GM12878 (cell line): ENCODE data around the gene GRIN2C. TPM values are rescaled to one million over a fixed set of nuclear protein-coding genes. Genes with fewer than 3 reads are reported as not detected.

Experiments
- ATAC-seq: fragments of 200-7000 bp; cut with Tn5 transposase; 3 replicates; pipeline ENCODE4 v1.9.1; 2020; ENCODE audit warnings: mild to moderate bottlenecking, moderate library complexity
- BruUV-seq: library from RNA; stranded (reverse); fragments of 400-500 nt; replicated peaks from 2 replicates; lab custom pipeline; 2021; lab: Mats Ljungman, UMichigan
- CTCF ChIA-PET: fragments of 300-600 bp; sonication (Branson Sonifier 250); formaldehyde crosslinking; extraction: SDS; loops from one replicate; lab custom pipeline; 2021; ENCODE audit warnings: inconsistent platforms; lab: Yijun Ruan, JAX
- POLR2A ChIA-PET: fragments of 350-600 bp; formaldehyde crosslinking; extraction: SDS; loops from one replicate; lab custom pipeline; 2021; ENCODE audit warnings: inconsistent platforms; lab: Charles Lee
- RAD21 ChIA-PET: fragments of 300-600 bp; sonication (Branson Sonifier 250); formaldehyde crosslinking; loops from one replicate; lab custom pipeline; 2023; ENCODE audit warnings: antibody characterized with exemption; ENCODE audit not compliant: unreplicated experiment; lab: Charles Lee
- SMC1A ChIA-PET: fragments of 300-600 bp; sonication (Branson Sonifier 250); formaldehyde crosslinking; loops from one replicate; lab custom pipeline; 2023; ENCODE audit not compliant: unreplicated experiment, uncharacterized antibody; lab: Charles Lee
- DNase-seq: peaks from one replicate; pipeline ENCODE4 v3.0.0-alpha.2; 2011; ENCODE audit warnings: low read depth, low spot score
- FAIRE-seq: peaks from 3 replicates; lab custom pipeline; 2011; peaks lifted over from hg19 to GRCh38; lab: Jason Lieb, UNC
- H2AFZ ChIP-seq: 2 replicates; pipeline ENCODE4 v1.6.0; 2011; ENCODE audit warnings: low read depth, low read length, control low read depth; ENCODE audit not compliant: control insufficient read depth
- H3K27ac ChIP-seq: 2 replicates; pipeline ENCODE4 v1.5.1; 2011; ENCODE audit warnings: control low read depth; ENCODE audit not compliant: control insufficient read depth, insufficient read depth
- H3K27me3 ChIP-seq, 2 experiments: replicated peaks in 1 of 2; 2 replicates each; pipeline versions ENCODE4 v1.6.0 to v1.6.1; 2011; ENCODE audit warnings: low read length in 1 of 2; ENCODE audit not compliant: control insufficient read depth in 2 of 2, insufficient read depth in 2 of 2
- H3K36me3 ChIP-seq, 2 experiments: 2 replicates each; pipeline ENCODE4 v1.5.1; 2011; ENCODE audit warnings: low read length in 1 of 2; ENCODE audit not compliant: control insufficient read depth in 2 of 2, insufficient read depth in 2 of 2
- H3K4me1 ChIP-seq: 2 replicates; pipeline ENCODE4 v1.6.1; 2011; ENCODE audit warnings: mild to moderate bottlenecking, low read length, moderate library complexity, mixed read lengths; ENCODE audit not compliant: control insufficient read depth, insufficient read depth
- H3K4me2 ChIP-seq: 2 replicates; pipeline ENCODE4 v1.6.0; 2011; ENCODE audit warnings: control low read depth; ENCODE audit not compliant: control insufficient read depth, insufficient read depth
- H3K4me3 ChIP-seq: fragments of 200-600 bp; sonication (generic); 2 replicates; pipeline ENCODE4 v1.5.1; 2016
- H3K79me2 ChIP-seq: 2 replicates; pipeline ENCODE4 v1.6.0; 2011; ENCODE audit warnings: low read length; ENCODE audit not compliant: control insufficient read depth, insufficient read depth
- H3K9ac ChIP-seq: 2 replicates; pipeline ENCODE4 v1.8.0; 2011; ENCODE audit warnings: low read length, control low read depth, mixed read lengths; ENCODE audit not compliant: control insufficient read depth, insufficient read depth
- H3K9me3 ChIP-seq: replicated peaks from 3 replicates; pipeline ENCODE4 v1.5.1; 2011; ENCODE audit warnings: mild to moderate bottlenecking, low read length; ENCODE audit not compliant: control insufficient read depth, insufficient read depth
- H4K20me1 ChIP-seq: 2 replicates; pipeline ENCODE4 v1.6.0; 2011; ENCODE audit not compliant: control insufficient read depth, insufficient read depth
- BACH1 ChIP-seq: fragments of 450-650 bp; IDR thresholded peaks from 2 replicates; pipeline ENCODE4 v1.6.1; 2017; ENCODE audit warnings: mild to moderate bottlenecking, borderline replicate concordance
- HCFC1 ChIP-seq: fragments of 150-350 bp; IDR thresholded peaks from 2 replicates; pipeline ENCODE4 v1.6.1; 2014; ENCODE audit warnings: low read length
- HSF1 ChIP-seq: fragments of 150-350 bp; IDR thresholded peaks from 2 replicates; pipeline ENCODE4 v1.6.1; 2014; ENCODE audit warnings: mild to moderate bottlenecking, low read depth, low read length
- IKZF1 ChIP-seq: fragments of 450-650 bp; conservative IDR thresholded peaks from 2 replicates; pipeline ENCODE4 v1.6.1; 2017; ENCODE audit warnings: antibody characterized with exemption, mild to moderate bottlenecking
- NFIC ChIP-seq: IDR thresholded peaks from 2 replicates; pipeline ENCODE4 v1.6.1; 2012; ENCODE audit warnings: low read depth, mild to moderate bottlenecking, inconsistent platforms, low read length, moderate library complexity
- NFYB ChIP-seq: IDR thresholded peaks from 2 replicates; pipeline ENCODE4 v1.6.1; 2011; ENCODE audit warnings: low read depth, mild to moderate bottlenecking, low read length, improper control_type of control experiment, moderate library complexity; ENCODE audit not compliant: insufficient read depth
- POLR2AphosphoS5 ChIP-seq: IDR thresholded peaks from 2 replicates; pipeline ENCODE4 v1.6.1; 2011; ENCODE audit warnings: mild to moderate bottlenecking, low read length, inconsistent platforms
- PRDM15 ChIP-seq: fragments of 450-650 bp; formaldehyde crosslinking; IDR thresholded peaks from 2 replicates; pipeline ENCODE4 v1.4.0; 2020; ENCODE audit warnings: mild to moderate bottlenecking, moderate library complexity
- SMAD1 ChIP-seq: fragments of 450-650 bp; IDR thresholded peaks from 2 replicates; pipeline ENCODE4 v1.6.1; 2018; ENCODE audit warnings: mild to moderate bottlenecking, low read depth; ENCODE audit not compliant: partially characterized antibody
- SMAD5 ChIP-seq: IDR thresholded peaks from 2 replicates; pipeline ENCODE4 v1.6.1; 2016; ENCODE audit warnings: antibody characterized with exemption, low read depth
- WGBS: methylation state at CpG from one replicate; pipeline ENCODE4 v1.1.6; 2016; ENCODE audit warnings: low lambda C conversion rate; ENCODE audit not compliant: insufficient replicate concordance, insufficient coverage; ENCODE audit errors: missing lambda C conversion rate; 5-methylcytosine and 5-hydroxymethylcytosine counted together
- in situ Hi-C: fragments of 300-500 bp; cut with MboI; formaldehyde crosslinking; loops from 9 replicates; pipeline ENCODE4 v1.14.3; 2018; ENCODE audit warnings: mixed read lengths
- intact Hi-C: fragments of 100-400 bp; cut with micrococcal nuclease; formaldehyde crosslinking; loops from one replicate; pipeline ENCODE4 v1.14.2; 2022; ENCODE audit not compliant: unreplicated experiment
- polyA plus RNA-seq, 11 experiments: library from polyadenylated mRNA; depleted of rRNA in 4 of 11; unstranded in 6 of 11; stranded (reverse) in 5 of 11; fragments of >200 nt; fragmentation: Nextera tagmentation in 4 of 11; fragmentation: Illumina TruSeq in 1 of 11; extraction: Ambion mirVana in 4 of 11; extraction: Trizol in 1 of 11; gene quantifications; 1 replicate in 1 of 11; 2 replicates in 10 of 11; pipeline versions ENCODE4 v1.2.1 to v1.2.3, GENCODE V29; 2011 to 2016; ENCODE audit warnings: inconsistent platforms in 2 of 11, missing spikeins in 2 of 11, low read depth in 1 of 11
- total RNA-seq, 4 experiments: library from RNA; depleted of rRNA in 3 of 4; stranded (reverse); fragments of >200 nt in 3 of 4; fragmentation: Illumina TruSeq in 1 of 4; extraction: Trizol in 1 of 4; gene quantifications; 2 replicates each; pipeline versions ENCODE4 v1.2.1 to v1.2.3, GENCODE V29; 2013 to 2021

The GRIN2C gene
- total and polyA plus RNA-seq, 10 of the 15 experiments (the other 5 are each of a cell fraction or from before 2014, with no cell fraction given) = 0.01 to 0.20 (median 0.11) TPM; not detected in 2

- H3K4me3 ChIP-seq = no peak overlapping the region
- H3K79me2 ChIP-seq = no peaks in the 10 kb centered on the region
- ChIA-PET RAD21 (no interaction called here), CTCF (interaction anchor here (1.0 kb wide), 1 partner anchor 138 kb away, joined by 3 read pairs; no protein-coding TSS in a partner anchor), POLR2A (no interaction called here), SMC1A (no interaction called here)
- in situ Hi-C loops = no loop called here
- H3K4me1 ChIP-seq = no peaks in the 10 kb centered on the region
- no peak for DNase-seq
- TF ChIP-seq NFIC = no peak
- TF ChIP-seq HCFC1 = no peak
- no peak for TF ChIP-seq NFYB
- no peak for TF ChIP-seq SMAD1
- TF ChIP-seq SMAD5 = no peak
- TF ChIP-seq PRDM15 (CRISPR knock-in tag) = no peak
- TF ChIP-seq IKZF1 = no peak
- TF ChIP-seq POLR2AphosphoS5 = no peak
- no peak for TF ChIP-seq HSF1
- TF ChIP-seq BACH1 = no peak
- no peak overlapping the region for H3K9ac ChIP-seq
- 33% methylated on average over 20 of the region's 20 CpGs for WGBS
- BruUV-seq = no TSS peak
- intact Hi-C loops = no loop called here
- H4K20me1 ChIP-seq = no peaks in the 10 kb centered on the region
- no peak for FAIRE-seq
- no peaks in the 10 kb centered on the region for H3K9me3 ChIP-seq
- no peaks in the 10 kb centered on the region for H3K36me3 ChIP-seq
- H3K27ac ChIP-seq = no peak overlapping the region
- H3K4me2 ChIP-seq = no peak overlapping the region
- no peaks in the 10 kb centered on the region for H3K27me3 ChIP-seq
- ATAC-seq = no peak
- no peak overlapping the region for H2AFZ ChIP-seq
Measured at GRCh38 chr17:74882517-74883240, 23.0 kb upstream of the GRIN2C start.
